Astrocyte of the cerebellum (primary cell): ENCODE measurements around the gene MORC3.
"Not testable (repeated sequence)": the region's sequence is repeated elsewhere in the genome, so short reads cannot be mapped to it uniquely, and the experiment has no call there.

Source experiments
- DNase-seq: peaks from one replicate; pipeline ENCODE4 v3.0.0-alpha.2; 2011; ENCODE audit warnings: low read depth
- H3K4me3 ChIP-seq: 2 replicates; pipeline ENCODE4 v1.5.1; 2011; ENCODE audit warnings: mild to moderate bottlenecking, low read depth, low read length, moderate library complexity
- CTCF ChIP-seq: IDR thresholded peaks from 2 replicates; pipeline ENCODE4 v1.5.1; 2012; ENCODE audit warnings: low read length, low read depth, moderate library complexity, mild to moderate bottlenecking; ENCODE audit errors: missing control alignments
- in situ Hi-C: cut with HindIII; loops from 2 replicates; pipeline ENCODE4 v1.10.0; 2017; ENCODE audit warnings: low sequenced_read_pairs

Gene MORC3

GRCh38 chr21:36337099-36337509 lies 17.1 kb downstream of the MORC3 start:
- DNase-seq = no peak
- no peak overlapping the region for H3K4me3 ChIP-seq
- in situ Hi-C loops = no loop called here
- TF ChIP-seq CTCF = no peak

- DNase-seq = no peak
- no peak for TF ChIP-seq CTCF
- in situ Hi-C loops = no loop called here
- no peak overlapping the region for H3K4me3 ChIP-seq
Measured at GRCh38 chr21:36338975-36339374, 19.0 kb downstream of the MORC3 start.

DNA sequence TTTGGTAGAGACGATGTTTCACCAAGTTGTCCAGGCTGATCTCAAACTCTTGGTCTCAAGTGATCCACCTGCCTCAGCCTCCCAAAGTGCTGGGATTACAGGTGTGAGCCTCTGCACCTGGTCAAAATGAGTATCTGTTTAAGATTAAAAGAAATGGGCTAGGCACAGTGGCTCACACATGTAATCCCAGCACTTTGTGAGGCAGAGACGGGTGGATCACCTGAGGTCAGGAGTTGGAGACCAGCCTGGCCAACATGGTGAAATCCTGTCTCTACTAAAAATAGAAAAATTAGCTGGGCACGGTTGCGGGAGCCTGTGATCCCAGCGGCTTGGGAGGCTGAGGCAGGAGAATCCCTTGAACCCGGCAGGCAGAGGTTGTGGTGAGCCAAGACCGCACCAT lies 22.6 kb downstream of the MORC3 start:
- H3K4me3 ChIP-seq, DNase-seq, in situ Hi-C loops: not testable (repeated sequence)

- TF ChIP-seq CTCF = no peak
- no peak for DNase-seq
- H3K4me3 ChIP-seq = no peak overlapping the region
- in situ Hi-C loops = no loop called here
Measured at GRCh38 chr21:36344931-36345330, 24.9 kb downstream of the MORC3 start.

DNA sequence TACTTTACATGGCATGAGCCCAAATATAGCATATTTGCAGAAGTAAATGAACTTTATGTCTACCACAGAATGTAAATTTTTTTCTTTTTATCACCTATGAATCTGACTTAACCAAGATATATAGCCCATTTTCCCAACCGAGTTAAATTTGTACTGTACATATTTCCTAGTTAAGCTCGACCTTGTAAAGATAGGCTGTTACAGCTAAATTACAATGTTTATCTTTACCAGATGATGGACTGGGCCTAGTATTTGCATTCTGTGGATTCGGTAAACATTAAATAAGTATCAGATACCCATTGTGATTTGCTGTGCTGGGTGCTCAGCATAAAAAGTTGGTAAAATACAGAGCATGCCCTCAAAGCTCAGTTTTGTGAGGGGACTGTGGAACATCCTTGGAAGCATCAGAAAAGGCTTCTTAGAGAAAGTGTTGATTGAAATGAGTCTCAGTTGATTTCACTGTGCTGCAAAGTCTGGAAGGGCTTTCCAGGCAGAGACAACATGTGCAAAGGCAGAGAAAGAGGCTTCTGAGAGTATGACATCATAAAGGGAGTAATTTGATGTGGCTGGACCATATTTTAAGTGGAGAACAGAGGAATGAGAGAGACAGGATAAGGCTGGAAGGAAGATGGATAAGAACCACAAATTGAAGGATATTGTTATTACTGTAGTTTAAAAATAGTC lies 27.4 kb downstream of the MORC3 start:
- H3K4me3 ChIP-seq = no peak overlapping the region
- no peak for TF ChIP-seq CTCF
- in situ Hi-C loops = no loop called here
- DNase-seq = no peak

- in situ Hi-C loops = no loop called here
- DNase-seq = no peak
- no peak overlapping the region for H3K4me3 ChIP-seq
- no peak for TF ChIP-seq CTCF
Measured at GRCh38 chr21:36347962-36348328, 27.9 kb downstream of the MORC3 start.

GRCh38 chr21:36349315-36349714 lies 29.3 kb downstream of the MORC3 start:
- TF ChIP-seq CTCF = no peak
- H3K4me3 ChIP-seq = no peak overlapping the region
- no peak for DNase-seq
- in situ Hi-C loops = no loop called here
